HG02884 (cell line): ENCODE data around the gene UBXN7.
"Not testable (repeated sequence)": the region's sequence is repeated elsewhere in the genome, so short reads cannot be mapped to it uniquely, and the experiment has no call there.

Experiments
- ATAC-seq: cut with Tn5 transposase; IDR thresholded peaks from one replicate; pipeline ENCODE4 v1.9.1; 2021; ENCODE audit warnings: mild to moderate bottlenecking, moderate library complexity; ENCODE audit not compliant: unreplicated experiment

UBXN7 gene

GRCh38 chr3:196320137-196320536, 112.1 kb downstream of the UBXN7 start:
- no peak for ATAC-seq

DNA sequence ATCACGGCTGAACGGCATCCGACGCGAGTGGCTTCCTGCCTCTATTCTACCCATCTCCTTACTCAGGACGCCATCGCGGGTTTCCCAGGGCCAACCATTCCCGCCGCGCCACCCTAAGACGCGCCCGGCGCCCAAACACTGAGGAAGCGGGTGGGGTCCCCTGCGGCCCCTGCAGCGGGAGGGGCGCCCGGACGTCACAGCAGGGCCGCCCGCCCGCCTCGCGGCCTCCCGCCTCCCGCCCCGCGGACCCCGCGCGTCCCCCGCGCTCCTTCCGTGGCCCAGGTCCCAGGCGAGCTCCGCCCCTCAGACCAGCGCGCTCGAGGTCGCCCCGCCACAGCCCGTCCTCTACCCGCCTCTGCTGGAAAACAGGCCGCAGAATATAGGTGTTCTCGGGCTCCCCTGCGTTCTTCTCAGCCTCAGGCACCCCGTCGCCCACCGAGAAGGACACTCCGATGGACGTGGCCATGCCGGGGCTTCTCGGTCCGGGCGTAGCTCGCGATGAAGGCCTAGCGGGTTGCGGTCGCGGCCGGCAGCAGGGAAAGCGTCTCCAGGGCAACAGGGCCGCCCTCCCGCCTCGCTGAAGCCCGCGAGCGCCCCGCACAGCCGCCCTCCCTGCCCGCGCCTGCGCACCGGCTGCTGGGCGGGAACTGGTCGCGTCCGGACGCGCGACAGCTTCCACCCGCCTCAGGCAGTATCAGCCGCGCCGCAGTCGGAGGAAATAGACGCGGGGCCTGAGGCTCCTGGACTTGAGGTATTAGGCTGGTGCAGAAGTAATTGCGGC, 114.3 kb downstream of the UBXN7 start, which contains the start of gene DYNLT2B:
TSS of gene DYNLT2B (minus strand) at position 554 of the 781 bp plus-strand sequence. CDS start at position 466, 88 bp downstream.
- peak; percentile 85 for ATAC-seq

DNA sequence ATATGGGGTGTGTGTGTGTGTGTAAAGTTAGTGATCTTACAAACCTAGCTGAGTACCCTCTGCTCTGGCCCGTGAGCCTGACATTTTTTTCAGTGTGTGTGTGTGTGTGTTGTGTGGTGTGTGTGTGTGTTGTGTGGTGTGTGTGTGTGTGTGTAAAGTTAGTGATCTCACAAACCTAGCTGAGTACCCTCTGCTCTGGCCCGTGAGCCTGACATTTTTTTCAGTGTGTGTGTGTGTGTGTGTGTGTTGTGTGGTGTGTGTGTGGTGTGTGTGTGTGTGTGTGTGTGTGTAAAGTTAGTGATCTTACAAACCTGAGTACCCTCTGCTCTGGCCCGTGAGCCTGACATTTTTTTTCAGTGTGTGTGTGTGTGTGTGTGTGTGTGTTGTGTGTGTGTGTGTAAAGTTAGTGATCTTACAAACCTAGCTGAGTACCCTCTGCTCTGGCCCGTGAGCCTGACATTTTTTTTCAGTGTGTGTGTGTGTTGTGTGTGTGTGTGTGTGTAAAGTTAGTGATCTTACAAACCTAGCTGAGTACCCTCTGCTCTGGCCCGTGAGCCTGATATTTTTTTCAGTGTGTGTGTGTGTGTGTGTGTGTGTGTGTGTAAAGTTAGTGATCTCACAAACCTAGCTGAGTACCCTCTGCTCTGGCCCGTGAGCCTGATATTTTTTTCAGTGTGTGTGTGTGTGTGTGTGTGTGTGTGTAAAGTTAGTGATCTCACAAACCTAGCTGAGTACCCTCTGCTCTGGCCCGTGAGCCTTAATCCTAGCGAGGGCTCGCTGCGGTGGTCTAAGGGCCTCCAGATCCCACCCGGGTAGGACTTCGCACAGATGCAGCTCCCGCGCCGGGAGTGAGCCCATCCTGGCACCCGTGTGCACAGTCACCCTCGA, 115.2 kb downstream of the UBXN7 start:
- ATAC-seq, result not testable (repeated sequence)

DNA sequence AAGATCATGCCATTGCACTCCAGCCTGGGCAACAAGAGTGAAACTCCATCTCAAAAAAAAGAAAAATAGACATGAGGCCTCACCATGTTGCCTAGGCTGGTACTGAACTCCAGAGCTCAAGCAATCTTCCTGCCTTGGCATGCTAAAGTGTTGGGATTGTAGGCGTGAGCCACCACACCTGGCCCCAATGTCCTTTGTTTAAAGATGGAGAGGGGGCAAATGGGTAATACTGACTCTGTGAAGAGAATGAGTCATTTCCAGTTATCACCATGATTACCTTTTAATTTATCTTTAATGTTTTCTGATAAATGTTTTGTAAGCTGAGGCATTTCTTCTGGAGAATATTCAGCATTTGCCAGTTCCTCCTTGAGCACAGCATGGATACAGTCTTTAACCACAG, 116.4 kb downstream of the UBXN7 start:
- no peak for ATAC-seq

GRCh38 chr3:196314597-196314996, 117.6 kb downstream of the UBXN7 start:
- no peak for ATAC-seq

- ATAC-seq, result not testable (repeated sequence)
Observed at GRCh38 chr3:196314086-196314485, 118.1 kb downstream of the UBXN7 start.

GRCh38 chr3:196302960-196303359, 129.3 kb downstream of the UBXN7 start:
- ATAC-seq, result not testable (repeated sequence)

GRCh38 chr3:196302551-196302950, 129.7 kb downstream of the UBXN7 start:
- not testable (repeated sequence) for ATAC-seq

DNA sequence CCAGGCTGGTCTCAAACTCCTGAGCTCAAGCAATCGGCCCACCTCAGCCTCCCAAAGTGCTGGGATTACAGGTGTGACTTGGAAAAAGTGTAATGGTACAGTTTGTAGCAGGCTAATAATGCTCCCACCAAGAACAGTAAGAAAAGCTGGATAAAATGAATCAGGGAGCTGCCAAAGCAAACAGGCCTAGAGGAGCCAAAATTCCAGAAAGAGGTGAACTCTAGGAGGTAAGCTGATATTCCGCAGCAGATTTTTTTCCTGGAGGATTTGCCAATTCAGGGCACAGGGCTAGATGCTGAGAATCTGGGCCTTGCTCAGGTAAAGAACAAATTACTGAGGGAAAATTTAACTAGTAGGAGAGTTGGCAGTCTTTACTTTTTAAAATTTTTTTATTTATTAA, 133.7 kb downstream of the UBXN7 start:
- no peak for ATAC-seq
